Measurements from ENCODE around the gene HLX. TPM values are rescaled to one million over a fixed set of nuclear protein-coding genes. Genes with fewer than 3 reads are reported as not detected.

HLX gene
- total and polyA plus RNA-seq, 7 donors, result 3.2 to 11.6 (median 4.3) TPM

GRCh38 chr1:220880726-220881506 lies 1.7 kb downstream of the HLX start:
- H3K36me3 ChIP-seq (ENCODE audit: insufficient read depth in 1 of 2, low read depth in 1 of 2), result peaks cover 6 to 46% of the 10 kb centered on the region in 2 donors
- no peaks in the 10 kb centered on the region for H3K9me3 ChIP-seq
- intact Hi-C loops (cut with DNase I), result loop anchor here in 1 of 2 donors (10.0 kb wide), 1 partner anchor 234 kb away; no protein-coding TSS in a partner anchor
- 54 to 74% (median 60%) methylated on average over 37 of the region's 37 CpGs for WGBS, 3 donors
- H3K27me3 ChIP-seq (ENCODE audit: insufficient read depth in 3 of 3, low read length in 2 of 3), result no peaks in the 10 kb centered on the region
- H3K4me3 ChIP-seq, result peak overlapping the region; percentile 100
- peaks cover 3% of the 10 kb centered on the region for H3K4me1 ChIP-seq
- ATAC-seq, result no peak
- no peak for TF ChIP-seq CTCF (IDR thresholded peaks at IDR 0.05)
- peak overlapping the region; percentile 90 for H3K27ac ChIP-seq
- peak; percentile 84 to 88 for DNase-seq

GRCh38 chr1:220882061-220882891 lies 3.0 kb downstream of the HLX start:
- no peak for TF ChIP-seq CTCF (IDR thresholded peaks at IDR 0.05)
- intact Hi-C loops (cut with DNase I), result loop anchor here in 1 of 2 donors (10.0 kb wide), 1 partner anchor 233 kb away; no protein-coding TSS in a partner anchor
- H3K36me3 ChIP-seq (ENCODE audit: insufficient read depth in 1 of 2, low read depth in 1 of 2), result peaks cover 6 to 47% of the 10 kb centered on the region in 2 donors
- WGBS, 3 donors, result 68 to 77% (median 72%) methylated on average over 34 of the region's 34 CpGs
- H3K4me3 ChIP-seq, result peak overlapping the region; percentile 100
- peaks cover 3% of the 10 kb centered on the region for H3K4me1 ChIP-seq
- peak; percentile 49 to 70 for DNase-seq
- H3K27ac ChIP-seq, result peak overlapping the region; percentile 46
- H3K9me3 ChIP-seq, result no peaks in the 10 kb centered on the region
- peaks cover 0 to 2% (median 0%) of the 10 kb centered on the region in 3 donors for H3K27me3 ChIP-seq (ENCODE audit: insufficient read depth in 3 of 3, low read length in 2 of 3)
- ATAC-seq, result no peak

- intact Hi-C loops (cut with DNase I), result loop anchor here in 1 of 2 donors (10.0 kb wide), 1 partner anchor 230 kb away; no protein-coding TSS in a partner anchor
- H3K9me3 ChIP-seq, result no peaks in the 10 kb centered on the region
- H3K4me3 ChIP-seq, result no peak overlapping the region
- H3K4me1 ChIP-seq, result peaks cover 3% of the 10 kb centered on the region
- ATAC-seq, result no peak
- H3K27ac ChIP-seq, result no peak overlapping the region
- H3K27me3 ChIP-seq (ENCODE audit: insufficient read depth in 3 of 3, low read length in 2 of 3), result peaks cover 0 to 3% (median 2%) of the 10 kb centered on the region in 3 donors
- no peak for TF ChIP-seq CTCF (IDR thresholded peaks at IDR 0.05)
- peaks cover 6 to 47% of the 10 kb centered on the region in 2 donors for H3K36me3 ChIP-seq (ENCODE audit: insufficient read depth in 1 of 2, low read depth in 1 of 2)
- DNase-seq, result no peak
- WGBS, 3 donors, result 81 to 85% (median 84%) methylated on average over 59 of the region's 59 CpGs
Observed at GRCh38 chr1:220884109-220884980, 5.1 kb downstream of the HLX start.

All from psoas muscle (tissue), 8 donors.